Measurements from ENCODE around the gene ERBB4.
"Not testable (repeated sequence)": the region's sequence is repeated elsewhere in the genome, so short reads cannot be mapped to it uniquely, and the experiment has no call there.

ERBB4 gene

GRCh38 chr2:212227755-212228154 is 310.8 kb downstream of the ERBB4 start:
- DNase-seq (ENCODE audit: low spot score) (no peak), FAIRE-seq (no peak)

GRCh38 chr2:212226114-212226513 is 312.5 kb downstream of the ERBB4 start:
- DNase-seq (ENCODE audit: low spot score): no peak
- FAIRE-seq: no peak

- FAIRE-seq (no peak), DNase-seq (ENCODE audit: low spot score) (no peak)
Observed at GRCh38 chr2:212223696-212224095, 314.9 kb downstream of the ERBB4 start.

- DNase-seq (ENCODE audit: low spot score) (no peak), FAIRE-seq (no peak)
Observed at GRCh38 chr2:212213191-212213590, 325.4 kb downstream of the ERBB4 start.

- DNase-seq (ENCODE audit: low spot score) (no peak), FAIRE-seq (no peak)
Observed at GRCh38 chr2:212208467-212208866, 330.1 kb downstream of the ERBB4 start.

- FAIRE-seq (no peak), DNase-seq (ENCODE audit: low spot score) (no peak)
Observed at GRCh38 chr2:212197776-212198175, 340.8 kb downstream of the ERBB4 start.

- no peak for DNase-seq (ENCODE audit: low spot score)
- no peak for FAIRE-seq
Observed at GRCh38 chr2:212195626-212196025, 343.0 kb downstream of the ERBB4 start.

GRCh38 chr2:212194396-212194795 is 344.2 kb downstream of the ERBB4 start:
- DNase-seq (ENCODE audit: low spot score) (no peak), FAIRE-seq (no peak)

- FAIRE-seq (no peak), DNase-seq (ENCODE audit: low spot score) (no peak)
Observed at GRCh38 chr2:212193803-212194202, 344.8 kb downstream of the ERBB4 start.

GRCh38 chr2:212193056-212193455 is 345.5 kb downstream of the ERBB4 start:
- no peak for DNase-seq (ENCODE audit: low spot score)

GRCh38 chr2:212191438-212191837 is 347.2 kb downstream of the ERBB4 start:
- not testable (repeated sequence) for DNase-seq (ENCODE audit: low spot score); FAIRE-seq

More at GRCh38 chr2:212193056-212193455, 345.5 kb downstream of the ERBB4 start:
- FAIRE-seq: no peak

GRCh38 chr2:212186166-212186565 is 352.4 kb downstream of the ERBB4 start:
- no peak for DNase-seq (ENCODE audit: low spot score)
- no peak for FAIRE-seq

- DNase-seq (ENCODE audit: low spot score) (no peak), FAIRE-seq (no peak)
Observed at GRCh38 chr2:212181646-212182045, 357.0 kb downstream of the ERBB4 start.

- no peak for DNase-seq (ENCODE audit: low spot score)
- no peak for FAIRE-seq
Observed at GRCh38 chr2:212180408-212181083, 358.1 kb downstream of the ERBB4 start.

GRCh38 chr2:212177724-212178123 is 360.9 kb downstream of the ERBB4 start:
- no peak for DNase-seq (ENCODE audit: low spot score)

GRCh38 chr2:212176151-212176550 is 362.5 kb downstream of the ERBB4 start:
- no peak for FAIRE-seq
- DNase-seq (ENCODE audit: low spot score): no peak

More at GRCh38 chr2:212177724-212178123, 360.9 kb downstream of the ERBB4 start:
- no peak for FAIRE-seq

- no peak for FAIRE-seq
- no peak for DNase-seq (ENCODE audit: low spot score)
Observed at GRCh38 chr2:212173756-212174510, 364.7 kb downstream of the ERBB4 start.

- DNase-seq (ENCODE audit: low spot score) (no peak), FAIRE-seq (no peak)
Observed at GRCh38 chr2:212173331-212173730, 365.3 kb downstream of the ERBB4 start.

- FAIRE-seq (no peak), DNase-seq (ENCODE audit: low spot score) (no peak)
Observed at GRCh38 chr2:212170382-212170781, 368.2 kb downstream of the ERBB4 start.

- FAIRE-seq (no peak), DNase-seq (ENCODE audit: low spot score) (no peak)
Observed at GRCh38 chr2:212158081-212158480, 380.5 kb downstream of the ERBB4 start.

GRCh38 chr2:212157012-212157411 is 381.6 kb downstream of the ERBB4 start:
- FAIRE-seq: no peak

GRCh38 chr2:212156088-212156487 is 382.5 kb downstream of the ERBB4 start:
- DNase-seq (ENCODE audit: low spot score): no peak
- FAIRE-seq: no peak

More at GRCh38 chr2:212157012-212157411, 381.6 kb downstream of the ERBB4 start:
- no peak for DNase-seq (ENCODE audit: low spot score)

GRCh38 chr2:212154477-212154878 is 384.1 kb downstream of the ERBB4 start:
- no peak for FAIRE-seq
- no peak for DNase-seq (ENCODE audit: low spot score)
